GM18868 (cell line): ENCODE measurements around the gene SUFU.

Source experiments
- ATAC-seq: cut with Tn5 transposase; IDR thresholded peaks from one replicate; pipeline ENCODE4 v1.9.1; 2021; ENCODE audit warnings: mild to moderate bottlenecking, moderate library complexity; ENCODE audit not compliant: unreplicated experiment

SUFU gene

DNA sequence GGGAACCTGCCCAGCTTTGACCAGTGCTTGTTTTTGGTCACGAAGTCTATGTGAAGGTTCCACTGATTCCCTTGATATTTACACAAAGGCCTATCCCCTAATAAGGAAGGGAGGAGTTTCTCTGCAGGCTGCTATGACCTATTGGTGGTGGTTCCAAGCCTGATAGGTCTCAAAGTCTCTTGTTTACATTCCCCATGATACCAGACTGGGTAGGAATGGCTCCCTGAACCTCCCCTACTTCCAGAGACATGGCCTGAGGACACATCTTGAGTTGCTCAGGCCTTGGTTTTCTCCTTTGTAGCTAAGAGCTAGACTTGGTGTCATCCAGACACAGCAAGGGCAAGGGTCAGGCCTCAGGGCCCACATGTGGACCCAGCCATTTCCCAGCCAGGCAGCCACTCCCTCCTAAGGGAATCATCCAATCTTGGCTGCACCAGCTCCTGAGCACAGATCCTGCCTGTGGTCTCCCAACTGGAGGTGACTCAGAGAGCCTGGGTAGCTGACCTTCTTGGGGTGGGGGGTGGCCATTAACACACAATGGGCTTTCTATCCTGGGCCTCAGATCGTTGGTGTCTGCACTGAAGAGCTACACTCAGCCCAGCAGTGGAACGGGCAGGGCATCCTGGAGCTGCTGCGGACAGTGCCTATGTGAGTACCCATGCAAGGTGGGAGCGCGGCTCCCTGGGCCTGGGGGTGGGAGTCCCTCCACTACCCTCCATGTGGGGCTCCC, 89.5 kb downstream of the SUFU start:
- ATAC-seq: no peak

DNA sequence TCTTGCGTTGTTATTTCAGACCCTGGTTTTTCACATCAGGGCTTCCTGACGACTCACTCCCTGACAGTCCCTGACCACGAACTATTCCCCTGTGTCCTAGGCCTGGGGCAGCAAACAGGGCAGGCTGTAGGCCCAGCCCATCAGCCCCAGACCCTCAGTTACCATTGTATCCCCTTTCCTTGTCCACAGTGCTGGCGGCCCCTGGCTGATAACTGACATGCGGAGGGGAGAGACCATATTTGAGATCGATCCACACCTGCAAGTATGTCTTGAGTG, 90.0 kb downstream of the SUFU start:
- no peak for ATAC-seq

DNA sequence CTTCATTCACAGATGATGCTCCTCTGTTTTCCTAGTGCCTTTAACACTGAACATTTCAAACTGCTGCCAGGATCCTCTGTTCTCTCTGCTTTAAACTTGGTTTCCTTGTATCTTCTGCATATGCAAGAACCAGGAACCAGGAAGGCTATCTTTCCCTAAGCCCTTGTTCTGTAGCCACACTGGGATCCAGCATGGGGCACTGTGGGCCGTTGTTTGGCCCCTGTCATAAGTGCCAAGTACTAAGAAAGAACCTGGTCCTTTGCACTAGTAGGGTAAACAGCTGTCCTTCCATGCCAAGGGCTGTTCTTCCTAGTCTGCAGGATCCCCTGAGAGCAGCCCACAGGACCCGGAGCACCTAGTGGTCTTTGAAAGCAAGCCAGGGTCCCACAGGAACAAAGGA, 91.5 kb downstream of the SUFU start:
- ATAC-seq: no peak

DNA sequence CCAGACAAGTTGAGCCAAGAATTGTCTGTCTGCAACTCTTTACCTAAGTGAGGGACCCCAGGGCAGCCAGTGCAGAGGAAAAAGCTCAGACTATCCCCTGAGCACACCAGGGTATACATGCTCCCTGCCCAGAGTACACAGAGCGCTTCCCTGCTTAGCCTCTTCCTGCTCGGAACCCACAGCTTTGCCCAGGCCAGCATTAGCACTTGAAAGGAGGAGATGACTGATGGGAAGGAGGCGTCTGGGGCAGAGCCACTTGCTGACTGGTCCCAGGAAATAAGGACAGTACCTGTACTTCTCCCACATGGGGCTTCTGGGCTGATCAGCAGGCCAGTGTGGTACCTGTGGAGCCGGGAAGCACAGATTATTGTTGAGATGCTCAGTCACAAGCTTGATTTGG, 92.1 kb downstream of the SUFU start:
- ATAC-seq: no peak

DNA sequence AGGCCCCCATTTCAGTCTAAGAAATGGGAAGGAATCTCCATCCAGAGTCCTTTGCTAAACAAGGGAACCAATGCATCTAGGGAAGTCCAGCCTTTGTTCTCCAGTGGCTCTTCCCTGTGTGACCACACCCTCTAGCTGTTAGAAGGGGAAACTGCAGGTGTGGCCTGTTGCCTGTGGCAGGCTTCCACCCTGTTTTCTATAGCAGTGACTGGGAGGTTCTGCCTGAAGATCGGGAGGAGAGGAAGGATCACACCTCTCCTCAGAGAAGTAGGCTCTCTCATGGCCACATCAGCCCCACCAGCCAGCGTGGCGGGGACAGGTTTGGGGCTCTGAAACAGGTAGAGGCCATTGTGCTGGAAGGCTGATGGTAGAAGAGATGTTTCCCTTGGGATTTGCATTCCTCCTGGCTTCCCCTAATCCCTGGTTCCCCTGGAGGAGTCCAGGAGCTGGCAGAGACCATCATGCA, 92.8 kb downstream of the SUFU start:
- no peak for ATAC-seq

DNA sequence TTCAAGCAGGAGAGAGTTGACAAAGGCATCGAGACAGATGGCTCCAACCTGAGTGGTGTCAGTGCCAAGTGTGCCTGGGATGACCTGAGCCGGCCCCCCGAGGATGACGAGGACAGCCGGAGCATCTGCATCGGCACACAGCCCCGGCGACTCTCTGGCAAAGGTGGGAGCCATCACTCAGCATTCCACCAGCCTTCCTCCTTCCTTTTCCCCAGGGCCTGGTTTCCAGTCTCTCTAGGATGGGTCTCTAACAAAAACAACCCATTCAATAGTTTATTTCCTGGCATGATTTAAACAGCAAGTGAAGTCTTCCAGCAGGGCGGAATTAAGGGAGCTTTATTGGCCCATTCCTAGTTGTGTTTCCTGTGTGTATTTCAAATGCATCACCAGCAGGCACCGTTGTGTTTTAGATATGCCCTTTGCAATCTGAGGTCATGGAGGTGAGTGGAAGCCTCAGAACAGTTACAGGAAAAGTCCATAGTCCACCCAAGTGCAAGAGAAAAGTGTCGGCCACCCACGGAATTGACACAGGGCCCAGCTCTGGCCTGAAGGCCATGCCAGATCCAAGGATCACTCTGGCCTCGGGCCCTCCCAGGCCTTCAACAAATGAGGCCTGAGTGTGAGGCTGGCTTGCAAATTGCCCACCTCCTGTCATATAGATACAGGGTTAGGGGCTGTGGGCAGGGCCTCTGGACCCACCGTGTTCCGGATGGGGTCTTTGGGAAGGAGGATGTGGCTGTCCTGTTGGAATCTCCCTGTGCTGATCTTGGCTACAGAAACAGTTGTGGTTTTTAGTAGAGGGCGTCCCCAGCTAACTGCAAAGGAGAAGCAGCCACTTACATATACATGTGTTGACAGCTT, 93.6 kb downstream of the SUFU start:
- ATAC-seq: no peak

DNA sequence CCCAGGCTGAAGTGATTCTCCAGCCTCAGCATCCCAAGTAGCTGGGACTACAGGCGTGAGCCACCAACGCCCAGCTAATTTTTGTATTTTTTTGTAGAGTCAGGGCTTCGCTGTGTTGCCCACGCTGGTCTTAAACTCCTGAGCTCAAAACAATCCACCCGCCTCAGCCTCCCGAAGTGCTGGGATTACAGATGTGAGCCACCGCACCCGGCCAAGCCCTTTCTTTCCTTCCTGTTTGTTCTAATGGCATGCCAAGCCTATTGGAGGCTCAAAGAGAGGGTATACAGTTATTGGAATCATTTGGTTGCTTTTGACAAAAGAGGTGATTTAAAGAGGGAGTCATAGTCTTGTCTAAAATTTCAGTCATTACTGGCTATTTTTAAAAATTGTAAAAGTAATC, 94.5 kb downstream of the SUFU start:
- ATAC-seq: no peak

DNA sequence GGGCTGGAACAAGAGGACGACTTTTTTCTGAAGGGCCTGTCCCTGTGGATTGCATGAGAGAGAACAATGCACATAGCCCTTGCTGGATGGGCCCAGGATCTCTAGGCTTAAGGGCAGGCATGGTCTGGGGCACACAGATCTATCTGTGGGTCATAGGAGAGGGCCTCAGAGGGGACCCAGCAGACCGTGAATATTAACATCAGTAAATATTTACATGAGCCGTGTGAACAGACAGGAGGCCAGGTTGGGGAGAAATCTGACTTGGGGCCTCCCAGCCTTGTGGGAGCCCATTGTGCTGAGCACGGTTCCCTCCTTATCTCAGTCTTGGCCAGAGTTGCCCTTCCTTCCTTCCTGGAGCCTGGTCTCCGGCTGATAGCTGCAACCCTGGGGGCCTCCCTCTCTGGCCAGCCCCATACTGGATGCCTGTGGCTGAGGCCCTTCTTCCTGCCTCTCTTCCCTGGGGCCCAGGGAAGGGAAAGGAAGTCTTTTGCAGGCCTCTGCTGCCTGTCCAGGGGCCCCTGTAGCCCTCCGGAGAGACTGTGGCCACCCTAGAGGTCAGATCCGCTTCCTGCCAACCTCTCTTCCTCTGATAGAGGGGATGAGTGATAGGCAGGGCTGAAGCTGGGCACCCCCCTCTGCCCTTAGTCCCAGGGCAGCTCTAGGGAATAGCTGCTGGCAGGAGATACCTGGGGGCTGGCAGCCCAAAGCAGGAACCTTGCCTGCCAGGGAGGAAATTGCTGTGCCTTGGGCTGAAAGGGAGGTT, 96.0 kb downstream of the SUFU start:
- no peak for ATAC-seq

DNA sequence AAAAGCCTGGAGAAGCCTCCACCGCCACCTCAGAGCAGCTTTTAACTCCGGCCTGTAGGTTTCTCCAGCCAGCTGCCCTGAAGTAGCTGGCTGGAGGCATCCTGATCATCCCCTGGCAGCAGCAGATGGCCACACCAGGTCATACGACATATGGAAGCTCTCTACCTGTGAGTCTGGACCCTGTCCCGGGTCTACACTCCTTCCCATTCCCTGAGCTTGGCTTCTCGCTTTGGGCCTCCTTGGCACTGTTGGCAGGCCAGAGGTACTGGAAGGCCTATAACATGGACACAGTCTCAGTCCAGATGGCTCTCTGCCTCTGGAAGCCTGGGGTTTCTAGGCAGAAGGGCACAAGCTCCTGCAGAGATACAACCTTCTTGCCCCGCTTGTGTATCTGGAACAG, 97.0 kb downstream of the SUFU start:
- ATAC-seq: no peak

DNA sequence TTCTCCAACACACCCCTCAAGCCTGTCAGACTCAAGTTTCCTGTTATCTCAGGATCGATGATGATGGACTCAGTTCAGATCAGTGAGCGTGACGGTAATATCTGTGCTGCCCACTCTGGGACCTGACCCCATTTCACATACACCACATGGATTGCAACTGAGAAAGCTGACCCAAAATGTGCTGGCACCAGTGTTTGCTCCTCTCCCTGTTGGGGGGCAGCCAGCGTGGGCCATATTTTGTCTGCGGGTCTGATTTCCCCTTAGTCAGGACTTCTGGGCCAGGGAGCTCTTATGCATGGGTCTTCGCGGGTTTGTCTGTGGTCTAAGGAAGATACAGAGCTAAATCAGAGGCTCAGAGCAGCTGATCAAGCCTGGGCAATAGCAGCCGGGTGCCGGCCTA, 97.9 kb downstream of the SUFU start:
- no peak for ATAC-seq

DNA sequence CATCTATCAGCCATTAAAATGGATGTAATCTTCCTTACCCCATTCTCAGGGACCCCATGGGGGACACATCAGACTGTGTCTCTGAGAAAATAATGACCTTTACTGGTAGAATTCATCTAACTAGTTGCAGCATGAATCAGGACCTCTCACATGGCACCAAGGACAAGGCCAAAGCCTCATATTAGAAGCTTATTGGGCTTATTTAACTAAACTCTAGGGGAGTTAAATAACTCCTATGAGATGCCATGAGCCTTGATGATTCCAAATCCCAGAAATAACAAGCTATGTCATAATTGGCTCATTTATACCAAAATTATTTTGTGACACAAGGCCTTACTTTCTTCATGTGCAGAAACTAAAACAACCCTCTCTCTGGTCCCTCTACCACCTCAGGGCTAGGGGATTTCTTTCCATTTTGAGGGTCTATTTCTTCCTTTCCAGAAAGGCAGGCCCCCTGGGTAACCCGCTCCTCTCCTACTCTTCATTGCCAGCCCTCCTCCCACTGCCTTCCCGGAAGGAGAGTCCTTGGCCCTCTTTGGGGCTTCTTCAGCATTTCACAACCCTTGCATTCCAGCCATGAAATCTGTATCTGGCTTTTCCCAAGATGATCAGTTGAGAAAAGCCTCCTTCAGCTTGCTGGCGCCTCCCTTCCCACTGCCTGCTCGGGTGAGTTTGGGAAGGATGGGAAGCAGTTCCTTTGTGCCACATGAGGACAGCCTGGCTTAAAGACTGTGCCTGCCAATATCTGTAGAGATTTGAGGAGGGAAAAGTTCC, 98.7 kb downstream of the SUFU start:
- no peak for ATAC-seq

DNA sequence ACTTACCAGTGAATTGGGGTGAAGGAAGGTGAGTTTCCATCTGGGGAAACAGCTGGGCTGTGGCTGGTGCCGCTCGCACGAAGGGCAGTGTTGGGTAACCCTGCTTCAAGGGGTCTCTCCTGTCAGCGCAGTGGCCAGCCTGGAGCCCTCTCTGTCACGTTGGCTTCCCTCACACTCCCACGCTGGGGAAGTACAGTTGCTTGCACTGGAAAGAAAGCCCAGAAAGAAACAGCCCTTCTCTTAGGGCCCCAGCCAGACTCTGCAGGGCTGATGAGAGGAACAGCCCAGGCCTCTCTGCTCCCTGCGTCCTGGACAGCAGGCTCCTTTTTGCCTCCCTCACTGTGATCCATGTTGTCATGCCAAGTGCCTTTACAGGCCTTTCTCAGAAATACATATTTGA, 100.2 kb downstream of the SUFU start:
- no peak for ATAC-seq

DNA sequence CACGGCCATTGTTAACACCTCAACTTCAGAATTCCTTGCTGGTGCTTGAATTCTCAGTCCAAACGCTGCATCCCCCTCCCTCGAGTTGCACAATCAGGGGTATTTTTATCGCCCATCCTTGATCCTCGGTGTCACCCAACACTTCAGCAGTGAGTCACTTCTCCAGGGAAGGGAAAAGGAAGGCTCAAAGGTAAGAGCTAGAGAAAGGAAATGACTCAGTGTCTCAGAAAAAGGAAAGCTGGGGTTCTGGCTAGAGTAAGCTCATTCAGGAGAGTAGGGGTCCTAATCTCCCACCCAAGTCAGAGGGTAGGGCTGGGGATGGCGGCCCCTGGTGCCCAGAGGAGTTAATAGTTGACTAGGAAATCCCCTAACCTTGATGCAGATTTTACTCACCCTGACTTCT, 100.7 kb downstream of the SUFU start:
- no peak for ATAC-seq

DNA sequence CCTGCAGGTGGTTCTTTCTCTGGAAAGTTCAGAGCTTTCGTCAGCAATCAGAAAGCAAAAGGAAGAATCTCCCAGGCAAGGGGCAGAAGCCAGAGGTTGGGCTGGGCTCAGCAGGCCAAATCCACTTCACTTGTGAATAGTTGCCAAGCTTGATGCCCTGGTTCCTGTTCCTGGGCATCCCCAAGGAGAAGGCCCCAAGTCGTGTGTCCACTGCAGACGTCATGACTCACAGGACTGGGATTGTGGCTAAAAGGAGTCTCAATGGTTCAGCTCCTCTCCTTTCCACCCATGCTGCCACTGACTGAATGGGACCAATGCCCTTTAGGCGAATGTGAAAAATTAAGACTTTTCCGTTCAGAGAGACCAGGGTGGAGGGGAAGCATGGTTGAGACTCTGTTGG, 101.9 kb downstream of the SUFU start:
- no peak for ATAC-seq

DNA sequence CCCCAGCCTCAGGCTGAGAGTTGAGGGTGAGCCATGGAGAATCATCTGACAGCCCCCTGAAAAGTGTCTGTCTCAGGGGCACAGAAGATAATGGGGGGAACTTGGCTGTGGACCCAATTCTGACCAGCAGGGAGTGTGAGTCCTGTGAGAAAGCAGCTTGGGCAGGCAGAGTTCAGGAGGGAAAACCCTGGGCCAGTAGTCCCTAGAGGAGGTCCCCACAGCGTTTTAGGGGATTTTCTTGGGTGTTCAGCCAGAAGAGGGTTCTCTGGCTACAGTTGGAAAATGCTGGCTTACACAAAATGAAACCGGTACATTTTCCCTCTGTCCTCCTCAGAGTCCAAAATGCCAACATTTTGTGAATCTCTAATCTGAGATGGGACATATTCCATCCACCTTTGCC, 104.7 kb downstream of the SUFU start:
- ATAC-seq: peak; percentile 40

DNA sequence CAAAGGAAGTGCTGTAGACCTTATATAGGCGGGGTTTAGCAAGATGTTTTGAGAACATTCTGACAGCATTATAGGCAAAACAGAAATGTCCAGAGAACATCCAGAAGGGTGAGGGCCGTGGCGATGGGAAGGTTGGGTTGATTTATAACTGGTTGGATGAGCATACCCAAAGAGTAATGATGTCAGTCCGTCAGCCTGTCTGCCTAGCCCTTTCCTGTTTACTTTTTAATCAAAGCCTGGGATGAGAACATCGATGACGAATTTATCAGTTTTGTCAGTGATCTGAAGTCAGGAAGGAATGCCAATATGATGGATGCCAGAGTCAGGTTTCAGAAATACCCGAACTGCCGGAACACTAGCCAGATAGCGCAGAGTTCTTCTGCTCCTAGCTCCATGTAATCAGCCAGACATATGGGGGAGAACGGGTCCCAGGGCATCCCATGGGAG, 106.7 kb downstream of the SUFU start:
- no peak for ATAC-seq

DNA sequence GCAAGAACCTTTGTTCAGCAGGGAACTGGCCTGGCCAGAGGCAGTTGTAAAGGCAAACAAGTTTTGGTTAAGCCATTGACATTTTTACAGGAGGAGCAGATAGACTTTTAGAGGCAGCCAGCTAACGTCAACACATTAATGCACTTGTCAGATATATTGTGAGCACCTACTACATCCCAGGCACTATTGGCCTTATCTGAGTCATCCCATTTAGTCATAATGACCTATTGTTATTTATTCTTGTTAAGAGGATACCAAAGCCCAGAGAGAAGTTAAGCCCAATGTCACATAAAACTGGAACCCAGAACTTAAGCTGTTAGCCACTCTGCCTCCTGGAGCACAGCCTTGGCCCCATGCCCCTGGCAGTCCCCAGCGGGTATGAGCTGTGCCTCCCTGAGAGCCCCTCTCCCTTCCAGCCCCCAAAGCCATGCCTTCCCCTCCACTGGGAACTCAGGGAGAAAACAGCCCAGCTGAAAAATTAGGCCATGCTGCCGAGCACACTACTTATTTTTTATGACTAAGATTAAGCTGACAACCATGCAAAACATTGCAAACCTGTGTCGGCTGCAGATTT, 107.8 kb downstream of the SUFU start:
- ATAC-seq: no peak

DNA sequence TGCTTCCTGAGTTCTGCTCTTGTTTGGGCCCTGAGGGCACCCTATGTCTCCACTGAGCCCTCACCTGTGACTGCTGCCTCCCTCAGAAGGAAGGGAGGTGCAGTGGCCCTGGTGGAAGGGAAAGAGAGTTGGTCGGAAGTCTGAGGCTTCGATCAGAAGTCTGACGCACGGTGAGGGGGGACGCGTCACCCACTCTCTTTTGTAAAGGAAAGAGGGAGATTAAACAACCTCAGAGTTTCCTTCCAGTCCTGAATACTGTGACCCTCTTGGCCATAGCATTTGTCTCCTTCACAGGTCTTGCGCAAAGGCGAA, 109.1 kb downstream of the SUFU start:
- no peak for ATAC-seq

DNA sequence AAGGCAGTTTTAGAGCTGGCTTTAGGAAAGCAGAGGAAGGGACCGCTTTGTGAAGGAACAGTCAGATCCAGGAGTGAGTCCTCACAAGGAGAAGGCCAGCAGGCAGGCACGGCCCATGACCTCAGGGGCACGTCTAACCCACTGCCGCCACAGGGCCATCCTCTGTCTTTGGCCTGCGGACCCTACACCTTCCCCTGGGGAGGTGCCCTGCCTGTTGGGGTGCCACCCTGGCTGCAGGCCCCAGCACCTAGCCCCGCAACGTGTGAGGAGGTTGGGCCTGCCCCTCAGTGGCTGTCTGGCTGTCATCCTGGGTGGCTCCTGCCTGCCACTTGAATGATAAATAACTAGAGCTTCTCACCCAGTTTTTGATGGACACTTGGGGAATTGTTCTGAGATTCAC, 109.5 kb downstream of the SUFU start:
- ATAC-seq: no peak

DNA sequence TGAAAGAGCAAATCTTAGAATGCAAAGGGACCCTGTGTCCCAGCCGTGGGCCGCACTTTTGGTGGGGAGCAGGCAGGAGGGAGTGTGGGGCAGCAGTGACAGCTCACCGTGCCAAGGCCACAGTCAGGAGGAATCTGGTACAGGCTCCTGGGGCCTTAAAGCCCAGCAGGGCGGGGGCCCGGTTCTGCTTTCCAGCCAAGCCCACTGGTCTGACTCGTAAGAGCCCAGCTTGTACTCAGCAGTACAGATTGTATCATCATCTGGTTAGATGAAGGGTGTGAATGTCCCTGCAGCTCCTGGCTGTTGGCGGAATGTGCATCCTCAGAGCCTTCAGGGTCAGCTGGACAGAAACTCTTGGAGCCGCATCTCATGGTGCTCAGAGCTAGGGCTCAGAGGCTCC, 110.0 kb downstream of the SUFU start:
- ATAC-seq: no peak

DNA sequence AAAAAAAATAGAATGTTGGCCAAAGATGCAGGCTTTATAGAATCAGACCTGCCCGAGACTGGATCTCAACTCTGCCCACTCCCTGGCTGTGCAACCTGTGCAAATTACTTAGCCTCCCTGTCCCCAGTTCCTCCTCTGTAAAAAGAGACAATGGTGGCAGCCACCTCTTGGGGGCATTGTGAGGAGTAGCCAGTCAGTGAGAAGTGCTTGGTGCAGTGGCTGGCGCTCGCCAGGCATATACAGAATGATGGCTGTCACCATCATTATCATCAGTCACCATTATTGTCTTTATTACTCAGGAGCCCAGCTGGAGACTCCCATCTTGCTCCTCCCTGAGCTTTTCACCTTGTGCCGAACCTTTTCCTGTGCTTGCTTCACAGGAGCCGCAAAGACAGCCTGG, 111.1 kb downstream of the SUFU start:
- no peak for ATAC-seq
